ENCODE results near the gene NACA2.
"Not testable (repeated sequence)": the region's sequence is repeated elsewhere in the genome, so short reads cannot be mapped to it uniquely, and the experiment has no call there.

The NACA2 gene

DNA sequence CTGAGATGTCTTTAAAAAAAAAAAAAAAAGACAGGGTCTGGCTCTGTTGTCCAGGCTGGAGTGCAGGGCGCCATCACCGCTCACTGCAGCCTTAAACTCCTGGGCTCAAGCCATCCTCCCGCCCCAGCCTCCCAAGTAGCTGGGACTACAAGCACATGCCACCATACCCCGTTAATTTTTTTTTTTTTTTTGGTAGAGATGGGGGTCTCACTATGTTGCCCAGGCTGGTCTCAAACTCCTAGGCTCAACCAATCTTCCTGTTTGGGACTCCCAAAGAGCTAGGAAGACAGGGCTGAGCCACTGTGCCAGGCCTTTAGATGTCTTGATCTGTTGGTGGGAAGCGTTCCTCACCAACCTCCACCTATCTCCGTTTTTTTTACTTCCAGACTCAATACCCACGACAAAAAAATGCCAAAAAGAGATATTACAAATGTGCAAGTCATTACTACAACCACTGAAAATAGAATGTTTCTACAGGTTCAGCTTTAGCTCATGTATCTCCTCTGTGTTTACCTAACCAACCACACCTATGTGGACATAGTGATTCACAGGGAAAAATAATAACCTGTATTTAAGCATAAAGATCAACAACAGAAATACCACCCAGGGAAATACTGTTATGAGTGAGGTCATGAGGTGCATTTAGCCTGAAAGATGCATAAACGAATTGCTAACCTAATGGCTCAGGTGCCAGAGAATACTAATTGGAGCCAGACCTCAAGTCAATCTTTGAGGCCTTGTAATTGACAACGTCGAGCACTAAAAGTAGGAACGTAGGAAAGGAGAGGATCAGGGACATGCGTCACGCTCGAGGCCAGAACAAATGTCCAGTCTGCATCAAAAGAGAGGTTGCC, 22.6 kb downstream of the NACA2 start:
- no peak overlapping the region for H3K27ac ChIP-seq
- TF ChIP-seq, protein P1, sequence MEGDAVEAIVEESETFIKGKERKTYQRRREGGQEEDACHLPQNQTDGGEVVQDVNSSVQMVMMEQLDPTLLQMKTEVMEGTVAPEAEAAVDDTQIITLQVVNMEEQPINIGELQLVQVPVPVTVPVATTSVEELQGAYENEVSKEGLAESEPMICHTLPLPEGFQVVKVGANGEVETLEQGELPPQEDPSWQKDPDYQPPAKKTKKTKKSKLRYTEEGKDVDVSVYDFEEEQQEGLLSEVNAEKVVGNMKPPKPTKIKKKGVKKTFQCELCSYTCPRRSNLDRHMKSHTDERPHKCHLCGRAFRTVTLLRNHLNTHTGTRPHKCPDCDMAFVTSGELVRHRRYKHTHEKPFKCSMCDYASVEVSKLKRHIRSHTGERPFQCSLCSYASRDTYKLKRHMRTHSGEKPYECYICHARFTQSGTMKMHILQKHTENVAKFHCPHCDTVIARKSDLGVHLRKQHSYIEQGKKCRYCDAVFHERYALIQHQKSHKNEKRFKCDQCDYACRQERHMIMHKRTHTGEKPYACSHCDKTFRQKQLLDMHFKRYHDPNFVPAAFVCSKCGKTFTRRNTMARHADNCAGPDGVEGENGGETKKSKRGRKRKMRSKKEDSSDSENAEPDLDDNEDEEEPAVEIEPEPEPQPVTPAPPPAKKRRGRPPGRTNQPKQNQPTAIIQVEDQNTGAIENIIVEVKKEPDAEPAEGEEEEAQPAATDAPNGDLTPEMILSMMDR (conservative IDR thresholded peaks at IDR 0.05), result no peak

DNA sequence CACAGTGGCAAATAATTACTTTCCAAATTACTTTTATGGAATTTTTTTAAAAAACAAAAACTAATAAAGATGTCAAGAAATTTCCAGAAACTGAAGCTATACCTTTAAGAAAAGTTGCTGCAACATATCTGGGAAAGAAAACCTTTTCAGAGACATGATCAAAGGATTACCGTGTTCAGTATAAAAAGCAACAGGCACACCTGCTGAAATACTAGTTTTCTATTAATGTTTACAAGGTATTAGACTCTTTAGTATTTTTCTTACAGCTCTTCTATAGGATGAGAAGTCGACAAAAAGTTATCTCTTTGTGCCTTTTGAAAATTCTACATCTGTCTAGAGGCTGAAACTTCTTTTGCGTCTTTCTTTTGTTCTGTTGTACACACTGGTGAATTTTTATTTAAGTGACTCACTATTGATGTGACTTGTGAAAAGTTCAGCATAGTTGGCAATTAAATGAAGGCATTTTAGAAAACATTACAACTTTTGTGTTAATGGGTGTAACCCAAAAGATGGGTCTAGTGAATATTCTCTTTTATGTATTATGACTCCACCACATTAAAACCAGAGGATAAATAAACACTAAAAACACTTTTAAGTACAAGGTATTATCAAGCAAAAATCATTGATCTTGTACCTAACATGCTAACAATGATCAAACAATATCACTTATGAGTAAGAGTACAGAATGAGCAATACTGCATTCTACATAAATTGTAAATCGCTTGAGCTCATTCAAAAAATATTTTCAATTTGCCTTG, 23.8 kb downstream of the NACA2 start:
- TF ChIP-seq, protein P1 (conservative IDR thresholded peaks at IDR 0.05), result no peak
- H3K27ac ChIP-seq, result no peak overlapping the region

DNA sequence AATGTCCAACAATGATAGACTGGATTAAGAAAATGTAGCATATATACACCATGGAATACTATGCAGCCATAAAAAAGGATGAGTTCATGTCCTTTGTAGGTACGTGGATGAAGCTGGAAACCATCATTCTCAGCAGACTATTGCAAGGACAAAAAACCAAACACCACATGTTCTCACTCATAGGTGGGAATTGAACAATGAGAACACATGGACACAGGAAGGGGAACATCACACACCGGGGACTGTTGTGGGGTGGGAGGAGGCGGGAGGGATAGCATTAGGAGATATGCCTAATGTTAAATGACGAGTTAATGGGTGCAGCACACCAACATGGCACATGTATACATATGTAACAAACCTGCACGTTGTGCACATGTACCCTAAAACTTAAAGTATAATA, 24.6 kb downstream of the NACA2 start:
- H3K27ac ChIP-seq, result not testable (repeated sequence)

DNA sequence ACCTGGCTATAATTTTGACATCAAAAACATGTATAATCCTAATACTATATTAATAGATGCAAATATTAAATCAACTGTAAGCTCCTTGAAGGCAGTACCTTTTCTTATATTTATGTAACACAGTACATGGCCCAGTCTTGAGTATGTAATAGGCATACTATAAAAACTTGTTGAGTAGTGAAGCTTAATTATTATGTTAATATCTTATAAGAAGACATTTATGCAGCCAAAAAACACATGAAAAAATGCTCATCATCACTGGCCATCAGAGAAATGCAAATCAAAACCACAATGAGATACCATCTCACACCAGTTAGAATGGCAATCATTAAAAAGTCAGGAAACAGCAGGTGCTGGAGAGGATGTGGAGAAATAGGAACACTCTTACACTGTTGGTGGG, 25.2 kb downstream of the NACA2 start:
- not testable (repeated sequence) for H3K27ac ChIP-seq

DNA sequence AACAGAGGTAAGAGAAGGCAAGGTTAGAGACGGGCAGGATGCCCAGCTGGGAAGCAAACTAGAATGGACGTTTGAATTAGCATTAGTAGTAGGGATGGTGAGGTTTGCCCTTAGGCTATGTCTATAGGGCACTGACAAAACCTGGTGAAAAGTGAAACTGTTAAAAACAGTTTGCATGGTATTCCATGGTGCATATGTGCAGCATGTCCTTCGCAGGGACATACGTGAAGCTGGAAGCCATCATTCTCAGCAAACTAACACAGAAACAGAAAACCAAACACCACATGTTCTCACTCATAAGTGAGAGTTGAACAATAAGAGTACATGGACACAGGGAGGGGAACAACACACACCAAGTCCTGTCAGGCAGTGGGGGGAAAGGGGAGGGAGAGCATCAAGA, 25.8 kb downstream of the NACA2 start:
- TF ChIP-seq, protein P1 (conservative IDR thresholded peaks at IDR 0.05), result no peak
- no peak overlapping the region for H3K27ac ChIP-seq

DNA sequence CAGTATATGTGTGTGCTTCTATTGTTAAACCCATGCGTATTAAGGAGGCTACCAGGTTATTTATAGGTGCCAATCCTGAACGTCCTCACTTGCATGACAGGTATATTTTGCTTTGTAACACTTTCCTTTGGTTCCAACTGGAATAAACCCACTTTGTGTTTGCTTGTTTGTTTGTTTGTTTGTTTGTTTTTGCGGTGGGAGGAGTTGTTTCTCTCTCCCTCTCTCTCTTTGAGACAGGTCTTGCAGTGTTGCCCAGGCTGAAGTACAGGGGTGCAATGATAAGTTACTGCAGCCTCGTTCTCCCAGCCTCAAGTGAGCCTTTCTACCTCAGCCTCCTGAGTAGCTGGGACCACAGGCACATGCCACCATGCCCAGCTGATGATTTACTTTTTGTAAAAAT, 28.7 kb downstream of the NACA2 start:
- H3K27ac ChIP-seq, result no peak overlapping the region
- TF ChIP-seq, protein P1 (conservative IDR thresholded peaks at IDR 0.05), result no peak

DNA sequence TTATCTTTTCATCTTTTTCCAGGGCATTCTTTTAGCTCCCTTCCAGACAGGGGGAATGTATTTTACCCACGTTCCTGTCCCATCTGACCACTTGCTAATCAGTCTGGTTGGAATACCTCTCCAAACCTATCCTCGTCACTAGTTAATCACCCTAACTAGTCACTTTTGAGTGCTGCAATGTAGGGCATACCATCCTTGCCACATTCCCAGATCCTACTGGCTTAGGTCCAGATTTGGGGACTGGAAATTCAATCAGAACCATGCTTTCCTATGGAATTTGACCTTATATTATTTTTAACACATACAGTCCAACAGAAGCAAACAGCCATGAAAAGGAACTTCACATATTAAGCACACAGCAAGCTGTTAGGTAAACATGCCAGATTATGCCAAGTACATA, 29.7 kb downstream of the NACA2 start:
- no peak overlapping the region for H3K27ac ChIP-seq
- TF ChIP-seq, protein P1 (conservative IDR thresholded peaks at IDR 0.05), result no peak

DNA sequence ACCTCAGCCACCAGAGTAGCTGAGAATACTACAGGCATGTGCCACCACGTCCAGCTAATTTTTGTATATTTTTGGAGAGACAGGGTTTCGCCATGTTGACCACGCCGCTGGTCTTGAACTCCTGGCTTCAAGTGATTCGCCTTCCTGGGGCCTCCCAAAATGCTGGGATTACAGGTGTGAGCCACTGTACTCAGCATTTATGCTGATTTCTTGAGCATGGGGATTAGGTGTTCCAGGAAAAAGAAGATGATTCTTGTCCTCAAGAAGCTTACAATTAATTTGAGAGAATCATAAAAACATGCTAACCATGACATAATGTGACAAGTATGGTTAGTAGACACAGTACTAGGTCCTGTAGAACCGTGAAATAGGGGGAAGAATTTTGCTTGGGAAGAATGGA, 30.9 kb downstream of the NACA2 start:
- no peak overlapping the region for H3K27ac ChIP-seq
- TF ChIP-seq, protein P1 (conservative IDR thresholded peaks at IDR 0.05), result no peak
